Measurements from ENCODE around the gene TGDS. TPM values are rescaled to one million over a fixed set of nuclear protein-coding genes. Genes with fewer than 3 reads are reported as not detected.

TGDS gene
- total and polyA plus RNA-seq, 2 of the 8 experiments (the other 6 are each of a cell fraction or from before 2014, with no cell fraction given) = 11.6 to 11.8 TPM

DNA sequence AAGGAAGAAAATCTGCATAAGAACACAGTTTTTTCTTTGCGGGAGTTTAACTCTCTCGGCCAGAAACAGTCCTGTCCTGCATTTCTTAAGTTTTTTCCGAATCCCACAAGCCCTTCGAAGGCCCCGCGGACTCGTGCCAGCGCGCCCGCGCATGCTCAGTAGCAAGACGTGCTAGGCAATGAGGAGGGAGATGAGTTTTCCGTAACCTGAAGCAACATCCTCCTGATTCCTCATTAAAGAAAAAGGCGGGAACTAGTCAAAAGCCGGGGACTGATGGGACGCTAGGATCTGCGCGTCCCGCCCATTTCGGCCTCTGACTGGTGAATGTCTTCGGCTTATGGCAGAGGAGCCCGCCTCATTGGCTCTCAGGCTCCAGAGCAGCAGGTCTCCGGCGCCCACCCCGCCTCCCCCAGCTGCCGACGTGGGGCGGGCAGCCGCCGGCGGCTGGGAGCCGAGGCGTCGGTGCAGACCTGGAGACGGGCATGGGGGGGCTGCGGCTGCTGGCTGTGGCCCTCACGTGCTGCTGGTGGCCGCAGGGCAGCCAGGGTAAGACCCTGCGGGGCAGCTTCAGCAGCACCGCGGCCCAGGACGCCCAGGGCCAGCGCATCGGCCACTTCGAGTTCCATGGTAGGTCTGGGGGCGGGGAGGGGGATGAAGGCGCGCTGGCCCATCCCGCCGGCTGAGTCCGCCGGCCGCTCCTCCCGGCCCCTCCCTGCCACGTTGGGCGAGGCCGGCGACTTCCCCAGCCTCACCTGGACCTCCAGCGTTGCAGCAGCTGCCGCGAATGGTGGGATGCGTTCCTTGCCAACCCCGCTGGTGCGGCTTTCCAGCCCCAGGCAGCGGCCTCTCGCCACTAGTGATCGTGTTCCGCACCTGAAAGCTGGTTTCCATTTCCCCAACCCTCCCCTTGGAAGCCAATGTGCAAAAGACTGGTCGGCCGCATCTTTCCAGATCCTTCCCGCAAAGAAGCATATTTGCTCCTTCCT is 5.8 kb upstream of the TGDS start, which contains the start of gene GPR180 (continued):
- TF ChIP-seq NANOG (IDR thresholded peaks at IDR 0.05; ENCODE audit: insufficient read depth, low read depth, low read length, poor library complexity, severe bottlenecking) (no peak), SRF (IDR thresholded peaks at IDR 0.05; ENCODE audit: low read depth, low read length) (no peak), GABPA (IDR thresholded peaks at IDR 0.05; ENCODE audit: borderline replicate concordance, insufficient read depth, low read length) (no peak), YY1 (IDR thresholded peaks at IDR 0.05; ENCODE audit: low read depth, low read length) (0 out of 2 replicates have a peak, but pooled peaks have one; percentile 33), POU5F1 (IDR thresholded peaks at IDR 0.05; ENCODE audit: low read depth, low read length) (no peak), MAFK (IDR thresholded peaks at IDR 0.05; ENCODE audit: low read depth, low read length) (no peak), KDM5A (IDR thresholded peaks at IDR 0.05; ENCODE audit: low read length) (0 out of 2 replicates have a peak, but pooled peaks have one; percentile 19)

Measured in H1 (cell line).